HepG2 (cell line): ENCODE data around the gene RNF10. TPM values are rescaled to one million over a fixed set of nuclear protein-coding genes. Genes with fewer than 3 reads are reported as not detected.

ENCODE experiments used
- ASH2L ChIP-seq: fragments of 300-600, 200-600 bp; sonication (generic); IDR thresholded peaks from 2 replicates; pipeline ENCODE4 v1.7.0; 2017; ENCODE audit warnings: low read depth, mild to moderate bottlenecking, moderate library complexity, mixed read lengths, low read length; ENCODE audit not compliant: insufficient read length
- BCL6 ChIP-seq: IDR thresholded peaks from 2 replicates; pipeline ENCODE4 v1.6.1; 2016; ENCODE audit warnings: missing genetic modification reagents, missing compliant biosample characterization
- EP300 ChIP-seq, 3 experiments: sonication (generic) in 1 of 3; formaldehyde crosslinking in 1 of 3; IDR thresholded peaks; 2 replicates each; pipeline versions ENCODE4 v1.5.1 to v1.6.1; 2011 to 2020; ENCODE audit warnings: low read depth in 2 of 3, low read length in 2 of 3, borderline replicate concordance in 1 of 3, improper control_type of control experiment in 1 of 3, mild to moderate bottlenecking in 1 of 3, missing genetic modification reagents in 1 of 3, moderate library complexity in 1 of 3
- HIVEP1 ChIP-seq: sonication (generic); formaldehyde crosslinking; IDR thresholded peaks from 2 replicates; pipeline ENCODE4 v1.4.0; 2020; ENCODE audit warnings: mild to moderate bottlenecking, missing genetic modification reagents
- KMT2A ChIP-seq: sonication (generic); formaldehyde crosslinking; IDR thresholded peaks from 2 replicates; pipeline ENCODE4 v1.4.0; 2020; ENCODE audit warnings: missing genetic modification reagents
- NBN ChIP-seq: fragments of 450-650 bp; conservative IDR thresholded peaks from 2 replicates; pipeline ENCODE4 v1.6.1; 2017
- NFKBIZ ChIP-seq: IDR thresholded peaks from 2 replicates; pipeline ENCODE4 v1.6.1; 2018; ENCODE audit warnings: missing genetic modification reagents, missing compliant biosample characterization
- NR2F1 ChIP-seq, 2 experiments: fragments of 450-650 bp in 1 of 2; formaldehyde crosslinking in 1 of 2; IDR thresholded peaks; 2 replicates each; pipeline versions ENCODE4 v1.5.0 to v1.6.1; 2016 to 2020; ENCODE audit warnings: mild to moderate bottlenecking in 1 of 2, missing compliant biosample characterization in 1 of 2, missing genetic modification reagents in 1 of 2, moderate library complexity in 1 of 2
- NR2F2 ChIP-seq: IDR thresholded peaks from 2 replicates; pipeline ENCODE4 v1.6.1; 2012; ENCODE audit warnings: low read depth, inconsistent platforms, borderline replicate concordance
- ONECUT2 ChIP-seq: sonication (generic); formaldehyde crosslinking; IDR thresholded peaks from 2 replicates; pipeline ENCODE4 v1.4.0; 2020; ENCODE audit warnings: missing genetic modification reagents
- PHB2 ChIP-seq: fragments of 450-650 bp; IDR thresholded peaks from 2 replicates; pipeline ENCODE4 v1.6.1; 2018; ENCODE audit not compliant: partially characterized antibody
- RXRB ChIP-seq: IDR thresholded peaks from 2 replicates; pipeline ENCODE4 v1.6.1; 2016; ENCODE audit warnings: borderline replicate concordance, missing genetic modification reagents, missing compliant biosample characterization
- SAP130 ChIP-seq: IDR thresholded peaks from 2 replicates; pipeline ENCODE4 v1.6.1; 2016; ENCODE audit warnings: low read depth
- SETDB1 ChIP-seq: sonication (generic); formaldehyde crosslinking; IDR thresholded peaks from 2 replicates; pipeline ENCODE4 v1.5.1; 2020; ENCODE audit warnings: missing genetic modification reagents, mild to moderate bottlenecking, borderline replicate concordance
- SOX13 ChIP-seq, 3 experiments: fragments of 450-650 bp in 1 of 3; sonication (generic) in 1 of 3; formaldehyde crosslinking in 1 of 3; IDR thresholded peaks in 2 of 3; conservative IDR thresholded peaks in 1 of 3; 2 replicates each; pipeline versions ENCODE4 v1.5.0 to v1.6.1; 2016 to 2020; ENCODE audit warnings: antibody characterized with exemption in 1 of 3, mild to moderate bottlenecking in 1 of 3, missing compliant biosample characterization in 1 of 3, missing genetic modification reagents in 1 of 3, moderate library complexity in 1 of 3
- ZMYM4 ChIP-seq: sonication (generic); formaldehyde crosslinking; IDR thresholded peaks from 2 replicates; pipeline ENCODE4 v1.8.1; 2023; ENCODE audit warnings: mild to moderate bottlenecking, missing genetic modification reagents
- ZNF232 ChIP-seq: sonication (generic); formaldehyde crosslinking; IDR thresholded peaks from 2 replicates; pipeline ENCODE4 v1.4.0; 2020; ENCODE audit warnings: missing genetic modification reagents, borderline replicate concordance
- ZNF326 ChIP-seq: sonication (generic); formaldehyde crosslinking; IDR thresholded peaks from 2 replicates; pipeline ENCODE4 v1.4.0; 2020; ENCODE audit warnings: missing genetic modification reagents, borderline replicate concordance
- ZNF615 ChIP-seq: sonication (generic); formaldehyde crosslinking; IDR thresholded peaks from 2 replicates; pipeline ENCODE4 v1.5.0; 2020; ENCODE audit warnings: mild to moderate bottlenecking, missing genetic modification reagents, borderline replicate concordance
- ZNF879 ChIP-seq: sonication (generic); formaldehyde crosslinking; IDR thresholded peaks from 2 replicates; pipeline ENCODE4 v1.8.1; 2023; ENCODE audit warnings: missing genetic modification reagents
- ZSCAN25 ChIP-seq: sonication (generic); formaldehyde crosslinking; IDR thresholded peaks from 2 replicates; pipeline ENCODE4 v1.8.0; 2022; ENCODE audit warnings: mild to moderate bottlenecking, missing genetic modification reagents
- ZZZ3 ChIP-seq: sonication (generic); formaldehyde crosslinking; IDR thresholded peaks from 2 replicates; pipeline ENCODE4 v1.4.0; 2020; ENCODE audit warnings: missing genetic modification reagents, mild to moderate bottlenecking, borderline replicate concordance
- polyA plus RNA-seq, 8 experiments: library from polyadenylated mRNA; depleted of rRNA in 3 of 8; stranded (reverse) in 7 of 8; unstranded in 1 of 8; fragments of >200 nt; fragmentation: Illumina TruSeq in 4 of 8; extraction: Trizol in 4 of 8; gene quantifications; 2 replicates each; pipeline versions ENCODE4 v1.2.1 to v1.2.3, GENCODE V29; 2011 to 2016; ENCODE audit warnings: low read depth in 4 of 8, missing spikeins in 1 of 8, mixed read lengths in 1 of 8; ENCODE audit not compliant: insufficient read depth in 1 of 8
- total RNA-seq, 5 experiments: library from RNA; depleted of rRNA; stranded (reverse); fragments of >200 nt; fragmentation: Illumina TruSeq; extraction: Trizol; gene quantifications; 2 replicates each; pipeline ENCODE4 v1.2.3, GENCODE V29; 2016; ENCODE audit warnings: low read depth in 1 of 5
- TF ChIP-seq, protein P1 (sequence below): sonication (generic); formaldehyde crosslinking; IDR thresholded peaks from 2 replicates; pipeline ENCODE4 v1.5.0; 2020; ENCODE audit warnings: mild to moderate bottlenecking, missing genetic modification reagents, moderate library complexity
- TF ChIP-seq, protein P2 (sequence below): IDR thresholded peaks from 2 replicates; pipeline ENCODE4 v1.6.1; 2016; ENCODE audit warnings: mild to moderate bottlenecking
- TF ChIP-seq, protein P3 (sequence below): sonication (generic); formaldehyde crosslinking; IDR thresholded peaks from 2 replicates; pipeline ENCODE4 v1.4.0; 2020; ENCODE audit warnings: mild to moderate bottlenecking, missing genetic modification reagents

RNF10 gene
- total and polyA plus RNA-seq, 2 of the 13 experiments (the other 11 are each of a cell fraction or from before 2014, with no cell fraction given): 62.5 to 88.0 TPM

DNA sequence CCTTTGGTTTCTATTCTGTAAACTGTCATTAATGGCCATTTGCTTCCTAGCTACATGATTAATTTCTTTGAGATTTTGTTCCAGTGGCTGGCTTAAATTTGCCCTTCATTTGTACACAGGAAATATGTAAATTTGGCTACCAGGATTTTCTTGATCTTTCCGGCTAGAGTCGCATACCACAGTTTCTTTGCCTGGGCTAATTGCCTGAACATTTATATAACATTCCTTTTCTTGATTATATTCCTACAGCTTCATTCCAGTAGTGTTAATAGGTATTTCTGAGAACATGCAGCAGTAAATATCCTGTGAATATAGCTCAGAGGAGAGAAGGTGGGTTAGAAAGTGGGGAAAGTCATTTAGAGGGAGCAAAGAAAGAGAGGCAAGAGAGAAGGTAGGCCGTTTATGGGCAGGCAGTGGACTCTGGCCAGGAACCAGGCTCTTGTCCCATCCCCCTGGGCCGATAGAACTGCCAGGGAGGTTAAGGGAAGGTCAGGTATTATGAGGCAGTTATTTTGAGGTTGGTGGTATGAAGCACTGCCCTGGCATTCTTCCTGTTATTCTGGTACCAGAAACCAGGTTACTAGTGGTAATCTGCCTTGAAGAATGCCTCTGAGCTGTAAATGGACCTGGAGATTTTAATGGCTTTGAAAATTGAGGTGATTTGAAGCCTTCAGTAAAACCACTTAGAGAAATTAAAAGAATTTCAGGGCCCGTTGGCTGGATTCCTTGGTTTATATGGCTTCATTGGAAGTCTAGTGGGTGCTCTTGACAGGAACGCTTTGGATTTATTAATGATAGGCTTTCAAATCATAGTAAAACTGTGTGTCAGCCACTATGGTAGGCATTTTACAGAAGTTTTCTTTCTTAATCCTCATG is 4.4 kb downstream of the RNF10 start (continued):
- TF ChIP-seq, protein P1, sequence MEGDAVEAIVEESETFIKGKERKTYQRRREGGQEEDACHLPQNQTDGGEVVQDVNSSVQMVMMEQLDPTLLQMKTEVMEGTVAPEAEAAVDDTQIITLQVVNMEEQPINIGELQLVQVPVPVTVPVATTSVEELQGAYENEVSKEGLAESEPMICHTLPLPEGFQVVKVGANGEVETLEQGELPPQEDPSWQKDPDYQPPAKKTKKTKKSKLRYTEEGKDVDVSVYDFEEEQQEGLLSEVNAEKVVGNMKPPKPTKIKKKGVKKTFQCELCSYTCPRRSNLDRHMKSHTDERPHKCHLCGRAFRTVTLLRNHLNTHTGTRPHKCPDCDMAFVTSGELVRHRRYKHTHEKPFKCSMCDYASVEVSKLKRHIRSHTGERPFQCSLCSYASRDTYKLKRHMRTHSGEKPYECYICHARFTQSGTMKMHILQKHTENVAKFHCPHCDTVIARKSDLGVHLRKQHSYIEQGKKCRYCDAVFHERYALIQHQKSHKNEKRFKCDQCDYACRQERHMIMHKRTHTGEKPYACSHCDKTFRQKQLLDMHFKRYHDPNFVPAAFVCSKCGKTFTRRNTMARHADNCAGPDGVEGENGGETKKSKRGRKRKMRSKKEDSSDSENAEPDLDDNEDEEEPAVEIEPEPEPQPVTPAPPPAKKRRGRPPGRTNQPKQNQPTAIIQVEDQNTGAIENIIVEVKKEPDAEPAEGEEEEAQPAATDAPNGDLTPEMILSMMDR (CRISPR knock-in tag): no peak
- TF ChIP-seq, protein P2, sequence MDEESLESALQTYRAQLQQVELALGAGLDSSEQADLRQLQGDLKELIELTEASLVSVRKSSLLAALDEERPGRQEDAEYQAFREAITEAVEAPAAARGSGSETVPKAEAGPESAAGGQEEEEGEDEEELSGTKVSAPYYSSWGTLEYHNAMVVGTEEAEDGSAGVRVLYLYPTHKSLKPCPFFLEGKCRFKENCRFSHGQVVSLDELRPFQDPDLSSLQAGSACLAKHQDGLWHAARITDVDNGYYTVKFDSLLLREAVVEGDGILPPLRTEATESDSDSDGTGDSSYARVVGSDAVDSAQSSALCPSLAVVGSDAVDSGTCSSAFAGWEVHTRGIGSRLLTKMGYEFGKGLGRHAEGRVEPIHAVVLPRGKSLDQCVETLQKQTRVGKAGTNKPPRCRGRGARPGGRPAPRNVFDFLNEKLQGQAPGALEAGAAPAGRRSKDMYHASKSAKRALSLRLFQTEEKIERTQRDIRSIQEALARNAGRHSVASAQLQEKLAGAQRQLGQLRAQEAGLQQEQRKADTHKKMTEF (CRISPR knock-in tag): peak; percentile 19; the same call in 1 of the 2 replicates
- no peak for TF ChIP-seq KMT2A (CRISPR knock-in tag)
- no peak; a peak in 1 of 4 replicates for TF ChIP-seq EP300 (IDR thresholded peaks at IDR 0.05; ENCODE audit: low read depth in 2 of 2, low read length in 2 of 2)
- no peak for TF ChIP-seq EP300 (CRISPR knock-in tag; IDR thresholded peaks at IDR 0.05; ENCODE audit: borderline replicate concordance)
- no peak for TF ChIP-seq ZSCAN25 (CRISPR knock-in tag)
- TF ChIP-seq ZNF232 (CRISPR knock-in tag): no peak
- TF ChIP-seq ZMYM4 (CRISPR knock-in tag): no peak
- no peak for TF ChIP-seq ZZZ3 (CRISPR knock-in tag)
- no peak for TF ChIP-seq SOX13 (IDR thresholded peaks at IDR 0.05)
- 0 out of 4 replicates have a peak, but pooled peaks of 1 of the 2 experiments have one; percentile 15 for TF ChIP-seq SOX13 (CRISPR knock-in tag; conservative IDR thresholded peaks at IDR 0.05 in 1 of 2, IDR thresholded peaks at IDR 0.05 in 1 of 2)
- TF ChIP-seq BCL6 (CRISPR knock-in tag): peak; percentile 32
- no peak for TF ChIP-seq ZNF326
- no peak for TF ChIP-seq ZNF879
- peak; percentile 57; the same call in 1 of the 2 replicates for TF ChIP-seq RXRB (CRISPR knock-in tag)
- TF ChIP-seq ASH2L: peak; percentile 48
- no peak for TF ChIP-seq NFKBIZ (CRISPR knock-in tag)
- no peak for TF ChIP-seq SETDB1
- no peak for TF ChIP-seq ONECUT2 (CRISPR knock-in tag)
- no peak for TF ChIP-seq NBN
- TF ChIP-seq ZNF615 (CRISPR knock-in tag): no peak
- 0 out of 4 replicates have a peak, but pooled peaks of 1 of the 2 experiments have one; percentile 39 for TF ChIP-seq NR2F1 (CRISPR knock-in tag; IDR thresholded peaks at IDR 0.05)
- no peak for TF ChIP-seq HIVEP1 (CRISPR knock-in tag)
- peak; percentile 29; the same call in 1 of the 2 replicates for TF ChIP-seq NR2F2
- peak; percentile 56 for TF ChIP-seq SAP130 (CRISPR knock-in tag)
- no peak for TF ChIP-seq PHB2
- TF ChIP-seq, protein P3, sequence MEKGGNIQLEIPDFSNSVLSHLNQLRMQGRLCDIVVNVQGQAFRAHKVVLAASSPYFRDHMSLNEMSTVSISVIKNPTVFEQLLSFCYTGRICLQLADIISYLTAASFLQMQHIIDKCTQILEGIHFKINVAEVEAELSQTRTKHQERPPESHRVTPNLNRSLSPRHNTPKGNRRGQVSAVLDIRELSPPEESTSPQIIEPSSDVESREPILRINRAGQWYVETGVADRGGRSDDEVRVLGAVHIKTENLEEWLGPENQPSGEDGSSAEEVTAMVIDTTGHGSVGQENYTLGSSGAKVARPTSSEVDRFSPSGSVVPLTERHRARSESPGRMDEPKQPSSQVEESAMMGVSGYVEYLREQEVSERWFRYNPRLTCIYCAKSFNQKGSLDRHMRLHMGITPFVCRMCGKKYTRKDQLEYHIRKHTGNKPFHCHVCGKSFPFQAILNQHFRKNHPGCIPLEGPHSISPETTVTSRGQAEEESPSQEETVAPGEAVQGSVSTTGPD (CRISPR knock-in tag): 0 out of 2 replicates have a peak, but pooled peaks have one; percentile 52
